Fibroblast of skin of abdomen (primary cell): ENCODE measurements around the gene STAC3.

Source experiments
- DNase-seq: peaks from one replicate; pipeline ENCODE4 v3.0.0-alpha.2; 2013

The STAC3 gene

GRCh38 chr12:57210461-57210860 is 40.5 kb downstream of the STAC3 start:
- DNase-seq: no peak

- DNase-seq: no peak
Measured at GRCh38 chr12:57209916-57210315, 41.1 kb downstream of the STAC3 start.

- DNase-seq: no peak
Measured at GRCh38 chr12:57208631-57209282, 42.2 kb downstream of the STAC3 start.

- DNase-seq: no peak
Measured at GRCh38 chr12:57207731-57208630, 43.0 kb downstream of the STAC3 start.

GRCh38 chr12:57205931-57206330 is 45.1 kb downstream of the STAC3 start:
- no peak for DNase-seq

GRCh38 chr12:57205186-57205585 is 45.8 kb downstream of the STAC3 start:
- DNase-seq: no peak

- no peak for DNase-seq
Measured at GRCh38 chr12:57204454-57204853, 46.5 kb downstream of the STAC3 start.

- DNase-seq: no peak
Measured at GRCh38 chr12:57203791-57204190, 47.2 kb downstream of the STAC3 start.

GRCh38 chr12:57203201-57203600 is 47.8 kb downstream of the STAC3 start:
- DNase-seq: no peak

- no peak for DNase-seq
Measured at GRCh38 chr12:57202321-57202720, 48.7 kb downstream of the STAC3 start.

GRCh38 chr12:57201631-57202030 is 49.4 kb downstream of the STAC3 start:
- DNase-seq: no peak

- DNase-seq: no peak
Measured at GRCh38 chr12:57201219-57201618, 49.8 kb downstream of the STAC3 start.

GRCh38 chr12:57200497-57200896 is 50.5 kb downstream of the STAC3 start:
- DNase-seq: no peak

- DNase-seq: no peak
Measured at GRCh38 chr12:57199191-57199590, 51.8 kb downstream of the STAC3 start.

- DNase-seq: no peak
Measured at GRCh38 chr12:57198329-57198728, 52.7 kb downstream of the STAC3 start.

- DNase-seq: no peak
Measured at GRCh38 chr12:57196956-57197355, 54.0 kb downstream of the STAC3 start.

GRCh38 chr12:57196439-57196838 is 54.5 kb downstream of the STAC3 start:
- DNase-seq: no peak

GRCh38 chr12:57195611-57196371 is 55.2 kb downstream of the STAC3 start:
- DNase-seq: no peak

- no peak for DNase-seq
Measured at GRCh38 chr12:57195186-57195585, 55.8 kb downstream of the STAC3 start.

- DNase-seq: no peak
Measured at GRCh38 chr12:57194253-57194652, 56.7 kb downstream of the STAC3 start.

- DNase-seq: no peak
Measured at GRCh38 chr12:57193706-57194245, 57.2 kb downstream of the STAC3 start.
